ENCODE measurements around the gene RP2.

Gene RP2

GRCh38 chrX:46844913-46845312 is 8.1 kb downstream of the RP2 start:
- ATAC-seq: no peak

DNA sequence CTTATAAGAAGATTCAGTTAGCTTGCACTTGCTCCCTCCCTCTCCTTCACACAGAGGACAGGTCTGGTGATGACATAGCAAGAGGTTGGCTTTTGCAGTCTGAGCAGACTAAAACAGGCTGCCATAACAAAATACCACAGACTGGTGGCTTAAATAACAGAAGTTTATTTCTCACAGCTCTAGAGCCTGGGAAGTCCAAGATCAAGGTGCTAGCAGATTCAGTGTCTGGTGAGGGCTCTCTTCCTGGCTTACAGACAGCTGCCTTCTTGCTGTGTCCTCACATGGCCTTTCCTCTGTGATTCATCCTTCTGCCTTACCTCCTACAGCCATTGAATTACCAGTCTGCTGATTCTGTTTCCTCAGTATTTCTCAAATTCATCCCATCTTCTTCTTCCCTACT is 13.1 kb downstream of the RP2 start:
- ATAC-seq: no peak

DNA sequence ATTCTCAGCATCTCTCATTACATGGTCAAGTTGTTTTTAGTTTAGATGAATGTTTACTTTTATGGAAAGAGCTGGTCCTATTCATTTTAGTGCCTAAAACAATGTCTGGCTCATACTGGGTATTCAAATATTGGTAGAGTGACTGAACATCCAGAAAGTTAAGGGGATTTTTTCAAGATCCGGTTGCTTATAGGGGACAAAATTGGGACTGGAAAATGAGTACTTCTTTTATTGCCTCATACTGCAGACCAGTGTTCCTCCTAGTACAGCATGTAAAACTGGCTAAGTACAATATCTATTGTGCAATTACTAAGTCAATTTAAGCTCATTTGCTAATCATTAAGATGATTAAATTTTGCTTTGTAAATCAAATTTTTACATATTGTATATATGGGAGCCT is 13.9 kb downstream of the RP2 start:
- no peak for ATAC-seq

DNA sequence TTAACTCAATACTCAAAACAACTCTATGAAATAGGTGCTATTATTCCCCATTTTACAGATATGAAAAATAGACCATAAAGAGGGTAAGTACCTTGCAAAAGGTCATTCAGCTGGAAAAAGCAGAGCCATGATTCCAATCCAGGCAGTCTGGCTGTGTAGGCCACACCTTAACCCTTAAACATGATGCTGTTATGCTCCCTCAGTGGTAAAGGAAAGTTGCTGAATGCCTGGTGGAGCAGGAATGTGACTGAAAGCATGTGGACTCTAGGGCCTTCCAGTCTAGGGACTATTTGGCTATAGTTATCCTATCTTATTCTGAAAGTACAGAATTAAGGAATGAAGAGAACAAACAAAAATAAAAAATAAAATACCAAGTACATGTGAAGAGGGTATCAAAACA is 19.6 kb downstream of the RP2 start:
- no peak for ATAC-seq

GRCh38 chrX:46860557-46860956 is 23.7 kb downstream of the RP2 start:
- ATAC-seq: no peak

GRCh38 chrX:46863072-46863471 is 26.2 kb downstream of the RP2 start:
- no peak for ATAC-seq

DNA sequence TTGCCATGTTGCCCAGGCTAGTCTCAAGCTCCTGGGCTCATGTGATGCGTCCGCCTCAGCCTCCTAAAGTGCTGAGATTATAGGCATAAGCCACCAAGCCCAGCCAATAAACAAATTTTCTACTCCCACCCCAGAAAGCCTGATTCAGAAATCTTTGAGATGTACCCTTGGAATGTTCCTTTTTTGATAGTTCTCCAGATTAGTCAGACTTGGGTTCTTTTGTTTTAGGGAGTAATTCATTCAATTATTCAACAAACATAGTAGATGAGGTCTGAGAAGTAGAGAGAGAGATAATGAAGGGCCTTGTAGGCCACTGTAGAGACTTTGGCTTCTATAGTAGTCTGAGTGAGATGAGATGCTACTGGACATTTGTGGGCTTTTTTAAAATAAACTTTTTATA is 27.8 kb downstream of the RP2 start:
- no peak for ATAC-seq

- no peak for ATAC-seq
These were observed 28.4 kb downstream of the RP2 start for GRCh38 chrX:46865281-46865680.

DNA sequence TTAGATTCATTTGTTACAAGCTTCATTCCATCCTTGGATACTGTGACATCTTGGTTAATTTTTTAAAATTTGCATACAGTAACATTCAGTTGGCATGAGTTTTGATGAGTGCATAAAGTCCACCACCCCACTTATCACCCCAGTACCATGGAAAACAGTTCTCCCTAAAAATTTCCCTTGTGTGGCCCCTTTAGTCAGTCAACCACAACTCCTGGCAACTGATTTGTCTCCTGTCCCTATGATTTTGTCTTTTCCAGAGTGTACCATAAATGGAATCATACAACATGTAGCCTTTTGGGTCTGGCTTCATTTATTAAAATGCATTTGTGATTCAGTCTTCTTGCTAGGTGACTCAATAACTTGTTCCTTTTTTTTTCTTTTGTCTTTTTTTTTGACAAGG is 29.9 kb downstream of the RP2 start:
- no peak for ATAC-seq

DNA sequence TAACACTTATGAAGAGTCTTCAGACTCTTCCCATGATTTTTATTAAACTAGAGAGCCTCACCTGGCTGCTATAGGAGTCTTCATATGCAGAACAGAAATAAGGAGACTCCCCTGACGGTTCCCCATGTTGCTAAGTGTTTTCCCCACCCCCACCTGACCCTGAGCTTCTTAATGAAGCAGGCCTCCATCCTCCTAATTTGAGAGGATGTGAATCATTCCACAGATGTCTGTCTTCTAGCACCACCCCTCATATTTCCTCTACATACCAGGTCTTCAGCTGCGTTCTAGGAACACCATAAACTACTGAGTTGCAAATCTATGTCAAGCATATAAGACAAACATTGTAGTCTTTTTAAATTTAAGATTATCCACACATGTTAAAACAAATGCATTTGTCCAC is 36.9 kb downstream of the RP2 start:
- no peak for ATAC-seq

DNA sequence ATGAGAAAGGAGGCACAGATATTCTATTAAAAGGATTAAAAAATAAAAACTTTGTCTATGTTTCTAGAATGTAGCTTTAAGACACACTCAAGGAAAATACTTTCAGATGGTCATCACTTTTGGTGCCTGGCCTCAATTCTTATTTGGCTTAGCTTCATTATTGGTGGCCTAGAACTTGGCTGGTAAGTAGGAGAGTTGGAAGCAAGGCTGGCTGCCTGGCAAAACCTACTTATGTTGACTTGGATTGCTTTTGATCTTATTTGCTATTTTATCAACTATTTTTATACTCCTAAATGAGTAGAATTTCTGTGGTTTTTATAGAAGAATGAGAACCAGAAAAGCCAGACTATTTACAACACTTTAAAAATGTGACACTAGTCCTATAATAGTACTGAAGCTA is 40.1 kb downstream of the RP2 start:
- no peak for ATAC-seq

DNA sequence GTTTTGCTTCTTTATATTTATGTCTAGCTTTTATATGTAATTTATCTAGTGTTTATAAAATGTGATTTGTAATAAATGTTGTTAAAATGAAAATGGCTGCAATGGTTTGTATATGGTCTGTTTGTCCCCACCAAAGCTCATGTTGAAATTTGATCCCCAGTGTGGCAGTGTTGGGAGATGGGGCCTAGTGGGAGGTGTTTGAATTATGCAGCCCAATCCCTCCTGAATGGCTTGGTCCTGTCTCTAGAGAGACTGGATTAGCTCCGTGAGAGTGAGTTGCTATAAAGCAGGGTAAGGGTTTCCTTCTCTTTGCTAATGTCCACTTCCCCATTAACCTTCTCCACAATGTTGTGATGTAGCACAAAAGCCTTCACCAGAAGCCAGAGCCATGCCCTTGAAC is 45.4 kb downstream of the RP2 start:
- no peak for ATAC-seq

- ATAC-seq: no peak
These were observed 48.0 kb downstream of the RP2 start for GRCh38 chrX:46884799-46885198.

- no peak for ATAC-seq
These were observed 61.4 kb downstream of the RP2 start for GRCh38 chrX:46898207-46898606.

GRCh38 chrX:46903458-46904242 is 66.8 kb downstream of the RP2 start:
- peak; percentile 71 to 97 for ATAC-seq

DNA sequence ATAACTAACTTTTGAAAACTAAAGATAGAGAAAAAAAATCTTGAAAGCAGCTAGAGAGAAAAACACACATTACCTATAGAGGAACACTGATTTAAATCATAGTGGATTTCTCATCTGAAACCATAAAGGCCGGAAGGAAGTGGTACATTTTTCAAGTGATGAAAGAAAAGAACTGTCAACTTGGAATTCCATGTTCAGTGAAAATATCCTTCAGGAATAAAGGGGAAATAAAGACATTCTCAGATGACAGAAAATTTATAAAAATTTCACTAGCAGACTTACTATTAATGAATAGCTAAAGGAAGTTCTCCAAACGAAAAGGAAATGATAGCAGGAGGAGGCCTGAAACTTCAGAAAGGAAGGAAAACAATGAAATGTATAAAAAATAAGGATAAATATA is 67.8 kb downstream of the RP2 start:
- no peak for ATAC-seq

GRCh38 chrX:46910415-46910814 is 73.6 kb downstream of the RP2 start:
- ATAC-seq: no peak

DNA sequence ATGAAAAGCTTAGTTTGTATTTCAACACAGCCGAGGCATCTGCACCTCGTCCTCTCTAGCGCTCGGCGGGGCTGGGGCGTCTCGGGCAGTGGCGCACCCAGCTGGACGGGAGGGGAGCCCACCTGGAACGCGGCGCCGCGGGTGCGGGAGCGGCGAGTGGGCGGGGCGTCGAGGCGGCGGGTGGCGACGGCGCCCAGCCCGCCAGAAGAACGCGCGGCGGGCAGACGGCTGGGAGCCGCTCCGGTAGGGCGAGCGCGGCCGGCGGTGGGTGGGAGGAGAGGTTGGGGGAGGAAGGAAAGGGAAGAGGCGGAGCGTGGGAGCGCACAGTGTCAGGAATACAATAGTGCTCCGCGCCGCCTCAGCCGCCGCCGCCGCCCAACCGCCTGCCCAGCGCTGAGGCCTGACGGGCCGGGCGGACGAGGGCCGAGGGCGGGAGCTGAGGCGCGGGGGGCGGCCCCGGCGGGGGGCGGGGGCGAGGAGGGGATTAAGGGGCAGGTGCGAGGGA is 75.3 kb downstream of the RP2 start, which contains the start of gene JADE3:
Gene JADE3, plus strand, starts transcription at position 324 of the 505 bp plus-strand sequence. CDS start 72,474 bp downstream, outside the sequence.
- peak; percentile 38 to 50 for ATAC-seq

GRCh38 chrX:46912603-46913491 is 76.0 kb downstream of the RP2 start:
- ATAC-seq: peak; percentile 36 to 46

GRCh38 chrX:46913667-46914066 is 76.8 kb downstream of the RP2 start:
- no peak for ATAC-seq

- no peak for ATAC-seq
These were observed 79.4 kb downstream of the RP2 start for GRCh38 chrX:46916273-46916672.

DNA sequence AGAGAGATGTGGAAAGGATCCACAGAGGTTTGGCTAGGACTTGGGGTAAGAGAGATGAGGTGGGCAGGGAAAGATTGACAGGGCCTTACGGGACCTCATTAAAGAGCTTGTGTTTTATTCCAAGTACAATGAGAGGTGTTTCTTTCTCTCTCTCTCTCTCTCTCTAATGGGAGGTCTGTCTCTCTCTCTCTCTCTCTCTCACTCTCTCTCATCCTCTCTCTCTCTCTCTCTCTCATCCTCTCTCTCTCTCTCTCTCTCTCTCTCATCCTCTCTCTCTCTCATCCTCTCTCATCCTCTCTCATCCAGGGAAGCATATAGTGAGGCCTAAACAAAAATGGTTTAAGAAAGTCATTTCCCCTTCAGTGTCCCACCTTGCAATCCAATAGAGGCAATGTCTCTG is 80.8 kb downstream of the RP2 start:
- ATAC-seq: no peak

GRCh38 chrX:46918434-46918833 is 81.6 kb downstream of the RP2 start:
- no peak for ATAC-seq

- no peak for ATAC-seq
These were observed 83.4 kb downstream of the RP2 start for GRCh38 chrX:46920235-46920634.

Data from activated CD4-positive, CD25-positive, alpha-beta regulatory T cell treated with anti-CD3 and anti-CD28 coated beads, Interleukin-2, amount 50 U/mL, for 24 hours (primary cell).